ENCODE results near the gene ANKRD10. TPM values are rescaled to one million over a fixed set of nuclear protein-coding genes. Genes with fewer than 3 reads are reported as not detected.

ANKRD10 gene
- total and polyA plus RNA-seq, 7 donors, result 82.0 to 225 (median 115) TPM

DNA sequence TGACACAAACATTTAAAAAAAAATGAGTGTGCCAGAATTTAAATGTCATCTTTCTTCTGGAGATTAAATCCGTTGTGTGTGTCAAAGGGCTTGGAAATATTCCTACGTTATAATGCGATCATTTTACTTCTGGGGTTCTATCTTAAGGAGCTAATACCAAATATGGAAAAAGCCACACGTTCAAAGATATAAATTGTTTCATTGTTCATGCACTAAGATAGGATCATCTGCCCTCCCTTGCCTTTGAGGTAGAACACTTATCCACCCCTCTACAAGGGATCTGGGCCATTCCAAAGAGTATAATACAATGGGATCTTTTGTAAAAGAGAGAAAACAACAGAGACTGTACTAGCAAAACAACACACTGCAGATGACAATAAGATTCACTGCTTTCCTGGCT is 64.9 kb downstream of the ANKRD10 start:
- H3K9me3 ChIP-seq, result no peaks in the 10 kb centered on the region
- H3K4me3 ChIP-seq, result no peak overlapping the region
- WGBS, 3 donors, result 65 to 69% (median 66%) methylated on average over 4 of the region's 4 CpGs
- intact Hi-C loops (cut with DNase I), result no loop called here
- no peak for TF ChIP-seq CTCF (IDR thresholded peaks at IDR 0.05)
- H3K27me3 ChIP-seq (ENCODE audit: insufficient read depth in 3 of 3, low read length in 2 of 3), result peaks cover 0 to 5% (median 0%) of the 10 kb centered on the region in 3 donors
- H3K4me1 ChIP-seq, result no peaks in the 10 kb centered on the region
- no peak for ATAC-seq
- no peak overlapping the region for H3K27ac ChIP-seq
- H3K36me3 ChIP-seq (ENCODE audit: insufficient read depth in 1 of 2, low read depth in 1 of 2), result no peaks in the 10 kb centered on the region
- DNase-seq, result no peak

GRCh38 chr13:110845520-110845919 is 69.3 kb downstream of the ANKRD10 start:
- no peak overlapping the region for H3K27ac ChIP-seq
- intact Hi-C loops (cut with DNase I), result no loop called here
- WGBS, 3 donors, result 83 to 87% (median 84%) methylated on average over 3 of the region's 3 CpGs

GRCh38 chr13:110841846-110842245 is 73.0 kb downstream of the ANKRD10 start:
- H3K4me3 ChIP-seq, result no peak overlapping the region
- no peaks in the 10 kb centered on the region for H3K4me1 ChIP-seq
- ATAC-seq (no peak), DNase-seq (no peak)
- H3K36me3 ChIP-seq (ENCODE audit: insufficient read depth in 1 of 2, low read depth in 1 of 2), result no peaks in the 10 kb centered on the region
- intact Hi-C loops (cut with DNase I), result no loop called here
- H3K9me3 ChIP-seq, result no peaks in the 10 kb centered on the region
- no peak overlapping the region for H3K27ac ChIP-seq
- WGBS, 3 donors, result 75 to 78% (median 76%) methylated on average over 3 of the region's 3 CpGs
- H3K27me3 ChIP-seq (ENCODE audit: insufficient read depth in 3 of 3, low read length in 2 of 3), result peaks cover 0 to 5% (median 0%) of the 10 kb centered on the region in 3 donors
- TF ChIP-seq CTCF (IDR thresholded peaks at IDR 0.05), result no peak

More at GRCh38 chr13:110845520-110845919, 69.3 kb downstream of the ANKRD10 start:
- no peaks in the 10 kb centered on the region for H3K36me3 ChIP-seq (ENCODE audit: insufficient read depth in 1 of 2, low read depth in 1 of 2)
- no peak for DNase-seq
- TF ChIP-seq CTCF (IDR thresholded peaks at IDR 0.05), result no peak
- no peaks in the 10 kb centered on the region for H3K9me3 ChIP-seq
- no peak for ATAC-seq
- no peak overlapping the region for H3K4me3 ChIP-seq
- no peaks in the 10 kb centered on the region for H3K4me1 ChIP-seq
- peaks cover 0 to 5% (median 0%) of the 10 kb centered on the region in 3 donors for H3K27me3 ChIP-seq (ENCODE audit: insufficient read depth in 3 of 3, low read length in 2 of 3)

DNA sequence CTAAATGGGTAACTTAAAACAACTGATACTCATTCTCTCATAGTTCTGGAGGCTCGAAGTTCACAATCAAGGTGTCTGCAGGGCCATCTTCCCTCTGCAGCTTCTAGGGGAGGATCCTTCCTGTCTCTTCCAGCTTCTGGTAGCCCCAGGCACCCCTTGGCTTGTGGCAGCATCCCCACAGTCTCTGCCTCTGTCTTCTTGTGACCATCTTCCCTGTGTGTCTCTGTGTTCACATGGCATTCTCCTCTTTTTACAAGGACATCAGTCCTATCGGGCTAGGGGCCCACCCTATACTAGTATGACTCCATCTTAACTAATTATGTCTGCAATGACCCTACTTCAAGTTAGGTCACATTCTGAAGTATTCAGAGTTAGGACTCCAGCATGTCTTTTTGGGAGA is 73.5 kb downstream of the ANKRD10 start:
- no peak for TF ChIP-seq CTCF (IDR thresholded peaks at IDR 0.05)
- ATAC-seq, result no peak

DNA sequence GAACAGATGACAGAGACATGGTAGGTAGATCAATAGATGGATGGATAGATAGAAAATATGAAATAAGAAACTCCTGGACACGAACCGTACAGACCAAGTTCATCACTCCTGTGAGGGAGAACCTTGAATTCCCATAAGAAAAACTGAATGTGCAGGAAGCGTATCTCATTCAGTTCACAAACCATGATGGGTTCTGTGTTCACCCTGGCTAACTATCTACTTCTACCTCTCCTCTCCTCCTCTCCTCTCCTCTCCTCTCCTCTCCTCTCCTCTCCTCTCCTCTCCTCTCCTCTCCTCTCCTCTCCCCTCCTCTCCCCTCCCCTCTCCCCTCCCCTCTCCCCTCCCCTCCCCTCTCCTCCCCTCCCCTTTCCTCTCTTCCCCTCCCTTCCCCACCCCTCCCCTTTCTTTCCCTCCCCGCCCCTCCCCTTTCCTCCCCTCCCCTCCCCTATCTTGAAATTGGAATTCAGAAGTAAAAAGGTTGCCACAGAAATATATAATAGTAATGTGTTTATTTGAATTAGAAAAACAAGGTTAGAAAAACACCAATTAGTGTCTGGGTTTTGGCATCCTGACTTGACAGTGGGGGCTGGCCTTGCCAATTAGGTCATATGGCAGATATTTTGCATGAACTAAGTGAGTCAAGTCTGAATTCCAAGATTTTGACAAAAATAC is 75.9 kb downstream of the ANKRD10 start:
- no peak for DNase-seq
- Histone ChIP-seq H3K27me3 (ENCODE audit: insufficient read depth in 3 of 3, low read length in 2 of 3) (peaks cover 0 to 3% (median 0%) of the 10 kb centered on the region in 3 donors), H3K4me3 (no peak overlapping the region), H3K4me1 (no peaks in the 10 kb centered on the region), H3K27ac (no peak overlapping the region), H3K36me3 (ENCODE audit: insufficient read depth in 1 of 2, low read depth in 1 of 2) (no peaks in the 10 kb centered on the region), H3K9me3 (no peaks in the 10 kb centered on the region)
- intact Hi-C loops (cut with DNase I), result no loop called here
- 91 to 93% (median 92%) methylated on average over 3 of the region's 4 CpGs for WGBS, 3 donors
- no peak for TF ChIP-seq CTCF (IDR thresholded peaks at IDR 0.05)
- no peak for ATAC-seq

More for the DNA sequence above, 73.5 kb downstream of the ANKRD10 start:
- DNase-seq, result no peak
- 88 to 92% (median 91%) methylated on average over 2 of the region's 2 CpGs for WGBS, 3 donors
- Histone ChIP-seq H3K4me3 (no peak overlapping the region), H3K9me3 (no peaks in the 10 kb centered on the region), H3K27me3 (ENCODE audit: insufficient read depth in 3 of 3, low read length in 2 of 3) (peaks cover 0 to 5% (median 0%) of the 10 kb centered on the region in 3 donors), H3K36me3 (ENCODE audit: insufficient read depth in 1 of 2, low read depth in 1 of 2) (no peaks in the 10 kb centered on the region), H3K4me1 (no peaks in the 10 kb centered on the region), H3K27ac (no peak overlapping the region)
- intact Hi-C loops (cut with DNase I), result no loop called here
